HG02981 (cell line): ENCODE measurements around the gene ACAN.

Source experiments
- ATAC-seq: cut with Tn5 transposase; IDR thresholded peaks from one replicate; pipeline ENCODE4 v1.9.1; 2021; ENCODE audit warnings: mild to moderate bottlenecking, moderate library complexity; ENCODE audit not compliant: unreplicated experiment

ACAN gene

DNA sequence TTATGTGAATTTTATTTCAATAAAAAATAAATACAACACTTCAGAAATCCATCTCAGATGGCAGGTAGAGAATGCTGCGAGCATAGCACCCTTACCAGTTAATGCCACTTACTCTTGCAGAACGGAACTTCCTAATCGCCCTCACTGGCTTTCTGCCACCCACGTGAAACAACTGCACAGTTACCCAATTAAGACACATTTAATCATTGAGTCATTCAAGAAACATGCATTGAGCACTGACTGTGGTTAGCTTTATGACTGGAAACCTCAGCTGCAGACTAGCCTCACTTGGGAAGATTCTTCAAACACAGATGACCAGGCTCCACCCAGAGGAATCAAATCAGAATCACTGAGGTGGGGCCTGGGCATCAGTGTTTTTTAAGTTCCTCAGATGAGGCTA lies 115.5 kb downstream of the ACAN start:
- peak; percentile 72 for ATAC-seq

DNA sequence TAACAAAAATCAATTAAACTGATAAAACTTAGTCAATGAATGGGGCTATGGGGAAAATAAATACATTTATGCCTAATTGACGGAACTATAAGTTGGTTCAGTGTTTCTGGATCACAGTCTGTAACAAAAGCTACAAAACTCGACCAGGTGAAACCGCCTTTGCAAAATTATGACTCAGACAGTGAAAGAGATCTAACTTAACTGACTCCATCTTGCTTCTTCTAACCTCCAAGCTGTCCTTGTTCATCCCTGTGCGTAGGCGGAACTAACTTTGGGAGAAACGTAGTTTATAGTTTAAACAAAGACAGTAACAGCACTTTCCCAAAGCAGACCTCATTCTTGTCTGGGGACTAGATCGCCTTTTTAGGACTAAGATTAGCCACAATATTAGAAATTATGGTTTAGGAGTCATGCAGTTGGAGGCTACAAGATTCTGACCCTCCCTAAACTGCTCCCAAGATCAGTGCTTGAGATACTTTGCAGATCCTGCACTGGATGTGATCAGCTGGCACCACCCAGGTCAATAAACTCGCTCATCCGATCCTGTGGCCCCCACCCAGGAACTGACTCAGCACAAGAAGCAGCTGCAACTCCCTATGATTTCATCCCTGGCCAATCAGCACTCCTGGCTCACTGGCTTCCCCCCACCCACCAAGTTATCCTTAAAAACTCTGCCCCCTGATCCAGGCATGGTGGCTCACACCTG lies 117.1 kb downstream of the ACAN start:
- ATAC-seq: no peak

DNA sequence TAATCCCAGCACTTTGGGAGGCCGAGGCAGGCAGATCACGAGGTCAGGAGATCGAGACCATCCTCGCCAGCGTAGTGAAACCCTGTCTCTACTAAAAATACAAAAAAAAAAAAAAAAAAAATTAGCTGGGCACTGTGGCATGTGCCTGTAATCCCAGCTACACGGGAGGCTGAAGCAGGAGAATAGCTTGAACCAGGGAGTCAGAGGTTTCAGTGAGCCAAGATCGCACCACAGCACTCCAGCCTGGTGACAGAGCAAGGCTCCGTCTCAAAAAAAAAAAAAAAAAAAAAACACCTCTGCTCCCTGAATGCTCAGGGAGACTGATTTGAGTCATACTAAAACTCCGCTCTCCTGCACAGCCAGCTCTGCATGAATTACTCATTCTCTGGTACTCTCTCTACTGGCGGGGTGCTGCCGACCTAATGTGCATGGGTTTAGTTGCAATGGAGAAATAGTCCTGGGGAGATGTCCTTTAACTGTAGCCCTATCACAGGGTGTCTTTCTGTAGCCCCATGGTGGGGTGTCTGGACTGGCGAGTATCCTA lies 117.7 kb downstream of the ACAN start:
- ATAC-seq: peak; percentile 55
